GM23248 (cell line): ENCODE data around the gene RER1. TPM values are rescaled to one million over a fixed set of nuclear protein-coding genes. Genes with fewer than 3 reads are reported as not detected.

Experiments used
- DNase-seq: peaks from one replicate; pipeline ENCODE4 v3.0.0-alpha.2; 2015
- H2AFZ ChIP-seq: fragments of 200-600 bp; sonication (generic); 2 replicates; pipeline ENCODE4 v1.6.1; 2016; ENCODE audit warnings: antibody characterized with exemption
- H3F3A ChIP-seq: fragments of 200-600 bp; sonication (generic); 2 replicates; pipeline ENCODE4 v1.6.1; 2016; ENCODE audit warnings: mild to moderate bottlenecking, antibody characterized with exemption, mixed run types; ENCODE audit not compliant: insufficient read depth
- H3K27ac ChIP-seq: fragments of 200-600 bp; sonication (generic); 2 replicates; pipeline ENCODE4 v1.5.1; 2016; ENCODE audit warnings: mild to moderate bottlenecking
- H3K27me3 ChIP-seq: fragments of 200-600 bp; sonication (generic); replicated peaks from 2 replicates; pipeline ENCODE4 v1.6.1; 2016; ENCODE audit warnings: mild to moderate bottlenecking; ENCODE audit not compliant: insufficient read depth
- H3K36me3 ChIP-seq: fragments of 200-600 bp; sonication (generic); 2 replicates; pipeline ENCODE4 v1.6.1; 2016; ENCODE audit warnings: low read depth, mild to moderate bottlenecking
- H3K4me1 ChIP-seq: fragments of 200-600 bp; sonication (generic); 2 replicates; pipeline ENCODE4 v1.6.1; 2016; ENCODE audit warnings: mild to moderate bottlenecking; ENCODE audit not compliant: insufficient read depth
- H3K4me2 ChIP-seq: fragments of 200-600 bp; sonication (generic); one replicate; pipeline ENCODE4 v1.6.1; 2016; ENCODE audit warnings: mild to moderate bottlenecking; ENCODE audit not compliant: unreplicated experiment
- H3K4me3 ChIP-seq: fragments of 200-600 bp; sonication (generic); 2 replicates; pipeline ENCODE4 v1.5.1; 2016; ENCODE audit warnings: mild to moderate bottlenecking
- H3K79me2 ChIP-seq: fragments of 200-600 bp; sonication (generic); 2 replicates; pipeline ENCODE4 v1.6.1; 2016; ENCODE audit warnings: mild to moderate bottlenecking; ENCODE audit not compliant: insufficient read depth
- H3K9ac ChIP-seq: fragments of 200-600 bp; sonication (generic); 2 replicates; pipeline ENCODE4 v1.6.1; 2016; ENCODE audit warnings: mild to moderate bottlenecking
- H3K9me2 ChIP-seq: fragments of 200-600 bp; sonication (generic); 2 replicates; pipeline ENCODE4 v1.6.1; 2016; ENCODE audit warnings: mixed run types, mild to moderate bottlenecking, moderate library complexity; ENCODE audit not compliant: insufficient read depth
- H3K9me3 ChIP-seq: fragments of 200-600 bp; sonication (generic); one replicate; pipeline ENCODE4 v1.6.1; 2017; ENCODE audit warnings: low read depth
- H4K20me1 ChIP-seq: fragments of 200-600 bp; sonication (generic); 2 replicates; pipeline ENCODE4 v1.6.0; 2016; ENCODE audit not compliant: insufficient read depth
- EZH2 ChIP-seq: fragments of 200-600 bp; sonication (generic); IDR thresholded peaks from 2 replicates; pipeline ENCODE4 v1.6.1; 2018; ENCODE audit warnings: antibody characterized with exemption, mild to moderate bottlenecking; ENCODE audit not compliant: insufficient read depth, poor library complexity, severe bottlenecking
- EZH2phosphoT487 ChIP-seq: fragments of 200-600 bp; sonication (generic); IDR thresholded peaks from 2 replicates; pipeline ENCODE4 v1.6.1; 2018; ENCODE audit warnings: antibody characterized with exemption, moderate library complexity, mild to moderate bottlenecking, low read depth; ENCODE audit not compliant: insufficient read depth
- WGBS, 2 experiments: methylation state at CpG; one replicate each; pipeline ENCODE4 v1.1.6; 2015 to 2017; ENCODE audit warnings: low lambda C conversion rate in 2 of 2, low coverage in 1 of 2; ENCODE audit errors: missing lambda C conversion rate in 2 of 2; 5-methylcytosine and 5-hydroxymethylcytosine counted together
- in situ Hi-C: fragments of 300-500 bp; cut with MboI; formaldehyde crosslinking; loops from 2 replicates; pipeline ENCODE4 v1.15.0; 2020
- polyA plus RNA-seq: library from polyadenylated mRNA; unstranded; fragments of >200 nt; fragmentation: Nextera tagmentation; extraction: Ambion mirVana; gene quantifications from 2 replicates; pipeline ENCODE4 v1.2.1, GENCODE V29; 2016
- total RNA-seq: library from RNA; depleted of rRNA; stranded (reverse); fragments of >200 nt; shearing (Covaris generic); gene quantifications from 2 replicates; pipeline ENCODE4 v1.2.3, GENCODE V29; 2014

The RER1 gene
- total and polyA plus RNA-seq, 2 experiments from 2014 or later = 135 to 331 TPM

GRCh38 chr1:2374252-2375155 is 17.1 kb upstream of the RER1 start:
- no peaks in the 10 kb centered on the region for H3K36me3 ChIP-seq
- H3K4me2 ChIP-seq = no peak overlapping the region
- no peaks in the 10 kb centered on the region for H4K20me1 ChIP-seq
- TF ChIP-seq EZH2phosphoT487 = no peak
- TF ChIP-seq EZH2 = no peak
- no peaks in the 10 kb centered on the region for H3F3A ChIP-seq
- H3K27me3 ChIP-seq = no peaks in the 10 kb centered on the region
- H3K9ac ChIP-seq = no peak overlapping the region
- no peaks in the 10 kb centered on the region for H3K79me2 ChIP-seq
- no peaks in the 10 kb centered on the region for H3K9me3 ChIP-seq
- no peaks in the 10 kb centered on the region for H3K9me2 ChIP-seq
- no peak overlapping the region for H3K4me3 ChIP-seq
- in situ Hi-C loops = loop anchor here (5.0 kb wide), 1 partner anchor 172 kb away; no protein-coding TSS in a partner anchor
- DNase-seq = no peak
- H3K27ac ChIP-seq = no peak overlapping the region
- WGBS, 2 experiments = 75 to 79% methylated on average over 17 of the region's 17 CpGs
- no peaks in the 10 kb centered on the region for H3K4me1 ChIP-seq
- H2AFZ ChIP-seq = no peak overlapping the region

DNA sequence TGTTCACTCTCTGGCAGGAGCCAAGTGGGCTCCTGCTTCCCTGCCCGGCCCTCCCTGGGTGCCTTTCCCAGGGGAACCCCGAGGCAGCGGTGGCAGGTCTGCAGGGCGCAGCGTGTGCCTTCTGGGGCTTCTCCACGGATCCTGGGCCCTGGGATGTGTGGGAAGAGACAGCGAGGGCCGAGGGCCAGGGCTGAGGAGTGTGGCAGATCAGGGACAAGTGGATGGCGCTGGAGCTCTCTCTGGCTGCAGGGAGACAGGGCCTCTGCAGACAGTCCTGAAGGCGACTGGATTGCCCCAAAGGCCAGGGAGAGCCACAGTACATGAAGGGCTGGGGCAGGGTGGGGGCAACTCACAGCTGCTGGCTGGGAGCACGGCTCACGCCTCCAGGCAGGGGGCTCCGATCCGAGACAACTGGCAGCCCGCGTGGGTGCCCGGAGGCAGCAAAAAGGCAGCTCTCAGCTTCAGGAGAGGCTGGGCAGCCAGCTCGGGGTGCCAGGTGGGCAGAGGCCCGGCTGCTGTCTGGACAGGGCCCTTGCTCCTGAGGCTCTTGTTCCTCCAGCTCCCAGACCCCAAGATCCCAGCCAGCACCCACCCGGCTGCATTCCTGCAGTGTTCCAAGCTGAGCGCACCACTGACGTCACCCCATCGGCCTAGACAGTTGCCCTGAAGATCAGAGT is 16.3 kb upstream of the RER1 start:
- Histone ChIP-seq H3K4me1 (no peaks in the 10 kb centered on the region), H3F3A (no peaks in the 10 kb centered on the region), H3K27ac (no peak overlapping the region), H3K27me3 (no peaks in the 10 kb centered on the region), H4K20me1 (no peaks in the 10 kb centered on the region), H3K4me2 (no peak overlapping the region), H3K9me3 (no peaks in the 10 kb centered on the region), H3K4me3 (no peak overlapping the region), H3K9ac (no peak overlapping the region), H3K9me2 (no peaks in the 10 kb centered on the region), H3K79me2 (no peaks in the 10 kb centered on the region), H2AFZ (no peak overlapping the region), H3K36me3 (no peaks in the 10 kb centered on the region)
- no peak for TF ChIP-seq EZH2phosphoT487
- in situ Hi-C loops = no loop called here
- no peak for DNase-seq
- WGBS, 2 experiments = 79 to 81% methylated on average over 17 to 23 of the region's 23 CpGs

GRCh38 chr1:2375923-2376260 is 15.7 kb upstream of the RER1 start:
- Histone ChIP-seq H3K27ac (no peak overlapping the region), H3F3A (no peaks in the 10 kb centered on the region), H3K4me1 (no peaks in the 10 kb centered on the region), H3K9me2 (no peaks in the 10 kb centered on the region), H4K20me1 (no peaks in the 10 kb centered on the region), H3K36me3 (no peaks in the 10 kb centered on the region), H3K79me2 (no peaks in the 10 kb centered on the region), H3K4me3 (no peak overlapping the region), H3K9ac (no peak overlapping the region), H3K4me2 (no peak overlapping the region), H2AFZ (no peak overlapping the region), H3K9me3 (no peaks in the 10 kb centered on the region), H3K27me3 (no peaks in the 10 kb centered on the region)
- 71 to 77% methylated on average over 6 to 7 of the region's 7 CpGs for WGBS, 2 experiments
- in situ Hi-C loops = no loop called here
- TF ChIP-seq EZH2 = no peak
- TF ChIP-seq EZH2phosphoT487 = no peak
- no peak for DNase-seq

DNA sequence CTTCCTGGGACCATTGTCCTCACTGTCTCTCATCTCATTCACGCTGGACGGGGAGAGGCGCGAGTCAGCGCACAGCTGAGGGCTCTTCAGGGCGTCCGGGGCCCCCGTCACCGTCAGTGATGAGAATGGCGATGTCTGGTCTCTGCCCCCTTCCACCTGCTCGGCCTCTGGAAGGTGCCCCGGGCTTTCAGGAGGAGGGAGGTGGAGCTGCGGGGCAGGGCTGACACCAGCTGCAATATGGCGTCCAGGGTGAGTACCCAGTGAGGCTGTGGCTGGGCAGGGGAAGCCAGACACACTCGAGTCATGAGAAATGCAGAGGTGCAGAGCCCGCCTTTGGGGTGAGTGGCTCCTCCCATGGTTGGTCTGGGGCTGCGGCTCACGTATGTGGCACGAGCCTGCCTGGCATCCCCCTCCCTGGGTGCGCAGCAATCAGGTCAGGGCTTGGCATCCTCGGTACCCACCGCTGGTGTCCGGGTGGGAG is 15.3 kb upstream of the RER1 start:
- Histone ChIP-seq H3K4me1 (no peaks in the 10 kb centered on the region), H3K9me3 (no peaks in the 10 kb centered on the region), H3K36me3 (no peaks in the 10 kb centered on the region), H2AFZ (no peak overlapping the region), H3K27me3 (no peaks in the 10 kb centered on the region), H3K79me2 (no peaks in the 10 kb centered on the region), H4K20me1 (no peaks in the 10 kb centered on the region), H3K4me3 (no peak overlapping the region), H3K9me2 (no peaks in the 10 kb centered on the region), H3K9ac (no peak overlapping the region), H3K4me2 (no peak overlapping the region), H3K27ac (no peak overlapping the region), H3F3A (no peaks in the 10 kb centered on the region)
- no peak for DNase-seq
- WGBS, 2 experiments = 88% methylated on average over 16 to 23 of the region's 23 CpGs
- in situ Hi-C loops = no loop called here
- TF ChIP-seq EZH2 = no peak
- no peak for TF ChIP-seq EZH2phosphoT487
